GM12875 (cell line): ENCODE data around the gene SNCAIP.

Source experiments
- H3K4me3 ChIP-seq: one replicate; pipeline ENCODE4 v1.5.1; 2011; ENCODE audit warnings: low read depth, low read length, control low read depth
- CTCF ChIP-seq: IDR thresholded peaks from 2 replicates; pipeline ENCODE4 v1.5.1; 2011; ENCODE audit warnings: low read depth, mild to moderate bottlenecking, control low read depth, inconsistent platforms, low read length, moderate library complexity, borderline replicate concordance; ENCODE audit not compliant: insufficient read depth

The SNCAIP gene

DNA sequence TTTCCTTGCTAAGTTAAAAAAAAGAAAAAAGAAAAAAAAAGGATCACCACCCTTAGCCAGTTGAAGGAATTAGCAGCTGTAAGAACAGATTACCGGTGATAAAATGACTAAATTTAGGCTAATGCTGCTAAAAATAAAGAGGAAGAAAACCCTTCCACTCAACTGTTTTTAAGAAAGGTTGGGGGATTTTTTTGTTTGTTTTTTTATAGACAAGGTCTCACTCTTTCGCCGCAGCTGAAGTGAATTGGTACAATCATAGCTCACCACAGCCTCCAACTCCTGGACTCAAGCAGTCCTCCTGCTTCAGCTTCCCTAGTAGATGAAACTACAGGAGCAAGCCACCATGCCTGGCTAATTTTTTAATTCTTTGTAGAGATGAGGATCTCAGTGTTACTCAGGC is 101.7 kb downstream of the SNCAIP start:
- no peak for TF ChIP-seq CTCF
- H3K4me3 ChIP-seq: no peak overlapping the region

DNA sequence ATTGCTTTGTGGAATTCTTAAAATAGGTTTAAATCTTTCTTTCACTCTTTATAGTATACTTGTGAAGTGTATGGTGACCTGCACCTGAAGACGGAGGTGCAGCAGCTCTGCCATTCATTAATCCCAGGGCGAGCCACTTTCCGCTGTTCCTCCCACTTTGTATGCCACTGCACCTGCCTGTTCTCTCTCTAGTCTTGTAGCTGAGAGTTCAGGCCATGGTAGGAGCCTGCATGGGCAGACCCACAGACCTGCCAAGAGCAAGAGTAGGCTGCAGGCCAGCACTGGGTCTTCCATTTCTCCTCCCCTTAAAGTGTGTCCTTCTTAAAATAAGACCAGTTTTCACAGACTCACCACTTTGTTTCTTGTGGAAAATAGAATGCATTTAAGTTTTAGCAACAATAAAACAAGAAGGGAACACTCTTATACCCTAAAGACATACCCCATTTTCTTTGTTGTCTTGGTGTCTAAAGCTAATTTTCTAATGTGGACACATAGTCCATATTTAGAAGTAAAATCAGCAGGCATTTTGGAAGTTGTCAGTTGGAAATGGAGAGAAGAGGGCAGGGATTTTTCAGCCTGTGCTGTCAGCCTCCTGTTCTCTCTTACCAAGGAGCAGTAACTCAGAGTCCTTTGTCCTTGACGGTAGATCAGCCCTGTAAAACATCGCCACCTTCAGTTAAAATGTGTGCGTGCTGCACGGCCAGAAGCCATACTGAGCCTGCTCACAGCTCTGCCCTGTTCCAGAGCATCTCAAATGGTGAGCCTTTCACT is 103.2 kb downstream of the SNCAIP start:
- no peak overlapping the region for H3K4me3 ChIP-seq
- peak; percentile 78 for TF ChIP-seq CTCF

- no peak for TF ChIP-seq CTCF
- H3K4me3 ChIP-seq: no peak overlapping the region
These were observed 103.7 kb downstream of the SNCAIP start for GRCh38 chr5:122415801-122416120.

- H3K4me3 ChIP-seq: no peak overlapping the region
- TF ChIP-seq CTCF: no peak
These were observed 107.3 kb downstream of the SNCAIP start for GRCh38 chr5:122419142-122419894.

DNA sequence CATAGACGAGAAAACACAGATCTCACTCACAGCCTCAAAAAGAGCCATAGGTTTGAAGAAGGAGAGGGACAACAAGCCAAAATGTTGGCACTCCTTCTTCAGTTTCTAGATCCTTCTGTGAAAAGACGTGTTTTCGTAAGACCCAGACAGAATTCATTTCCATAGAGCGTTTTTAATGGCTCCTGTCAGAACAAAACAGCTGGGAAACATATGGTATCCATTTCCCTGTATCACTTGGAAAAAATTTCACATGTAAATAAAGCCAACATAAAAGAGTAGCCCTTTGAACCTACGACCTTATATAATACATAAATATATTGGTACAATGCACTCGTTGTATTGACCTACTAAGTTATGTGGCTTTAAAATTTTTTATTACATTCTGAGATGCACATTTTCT is 108.1 kb downstream of the SNCAIP start:
- no peak overlapping the region for H3K4me3 ChIP-seq
- TF ChIP-seq CTCF: no peak

GRCh38 chr5:122420537-122421236 is 108.7 kb downstream of the SNCAIP start:
- no peak overlapping the region for H3K4me3 ChIP-seq
- TF ChIP-seq CTCF: no peak
